Mammary epithelial cell (primary cell): ENCODE results near the gene MARCHF3.

ENCODE experiments used
- CTCF ChIP-seq, 2 donors: IDR thresholded peaks in 1 of 2; conservative IDR thresholded peaks in 1 of 2; 2 replicates each; pipeline ENCODE4 v1.5.1; 2011 to 2012; ENCODE audit warnings: inconsistent platforms in 2 of 2, low read length in 2 of 2, mild to moderate bottlenecking in 2 of 2, control low read depth in 1 of 2, low read depth in 1 of 2; ENCODE audit not compliant: insufficient read depth in 1 of 2; ENCODE audit errors: extremely low read depth in 1 of 2
- EZH2 ChIP-seq: IDR thresholded peaks from 2 replicates; pipeline ENCODE4 v1.6.1; 2012; ENCODE audit warnings: low read length, inconsistent platforms, borderline replicate concordance

DNA sequence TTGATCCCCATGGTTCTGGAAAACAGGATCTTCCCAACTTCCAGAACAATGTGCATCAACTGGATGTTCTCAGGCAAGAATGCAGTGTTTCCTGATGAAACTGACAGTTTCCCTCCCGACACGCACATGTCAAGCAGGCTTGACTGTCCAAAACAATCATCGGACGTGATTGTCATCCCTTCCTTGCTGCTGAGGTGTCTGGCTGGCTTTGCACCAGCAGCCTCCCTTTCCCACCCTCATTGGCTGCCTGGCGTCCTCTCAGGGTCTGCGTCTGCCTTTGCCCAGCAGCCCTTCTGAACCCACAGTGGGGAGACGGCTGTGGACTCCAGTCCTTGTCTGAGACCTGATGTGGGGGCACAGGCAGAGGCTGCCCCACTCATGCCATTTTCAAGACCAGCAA is 110.8 kb downstream of the MARCHF3 start:
- TF ChIP-seq CTCF (conservative IDR thresholded peaks at IDR 0.05 in 1 of 2, IDR thresholded peaks at IDR 0.05 in 1 of 2; ENCODE audit: extremely low read depth in 1 of 2, insufficient read depth in 1 of 2, low read depth in 1 of 2, low read length in 2 of 2) (no peak), EZH2 (no peak)
